Measurements from ENCODE around the gene DUSP1. TPM values are rescaled to one million over a fixed set of nuclear protein-coding genes. Genes with fewer than 3 reads are reported as not detected.

Gene DUSP1
- total RNA-seq, 1 donor from 2014 or later = 50.9 TPM

GRCh38 chr5:172758077-172758833, 12.7 kb downstream of the DUSP1 start:
- Mint-ChIP-seq H3K9me3 (peaks cover 9% of the 10 kb centered on the region), H3K4me3 (no peak overlapping the region), H3K27me3 (peaks cover 4% of the 10 kb centered on the region), H3K4me1 (ENCODE audit: unreplicated experiment) (peaks cover 14% of the 10 kb centered on the region), H3K36me3 (no peaks in the 10 kb centered on the region), H3K27ac (no peak overlapping the region)
- no peak for TF ChIP-seq CTCF (conservative IDR thresholded peaks at IDR 0.05)
- no peak for DNase-seq (ENCODE audit: extremely low spot score, unreplicated experiment)

DNA sequence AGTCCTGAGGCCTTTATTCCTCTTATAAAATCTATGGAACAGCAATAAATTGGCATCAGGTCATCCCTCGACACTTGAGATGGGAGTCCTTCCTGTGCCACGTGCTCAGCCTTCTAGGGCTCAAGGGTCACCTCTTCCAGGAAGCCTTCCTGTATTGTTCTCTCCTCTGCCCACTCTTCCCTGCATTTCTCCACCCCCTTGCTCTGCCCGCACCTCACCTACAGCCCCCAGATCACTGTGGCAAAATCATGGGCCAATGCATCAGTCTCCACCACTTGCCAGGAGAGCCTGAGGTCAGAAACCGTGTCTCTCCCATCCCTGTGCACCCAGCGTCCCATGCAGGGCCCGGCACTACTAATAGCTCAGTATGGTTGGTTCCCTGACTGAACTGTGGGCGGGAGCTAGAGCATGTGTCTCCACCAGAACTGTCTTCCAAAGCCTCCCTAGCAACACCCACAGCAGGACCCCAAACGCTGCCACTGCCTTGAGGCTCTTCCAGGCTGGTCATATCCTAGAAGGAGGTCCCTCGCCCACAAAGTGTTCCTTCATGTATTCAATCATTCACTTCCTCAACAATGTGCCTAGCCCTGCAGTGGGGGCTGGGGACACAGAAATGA, 13.5 kb downstream of the DUSP1 start:
- no peak for TF ChIP-seq CTCF (conservative IDR thresholded peaks at IDR 0.05)
- no peak overlapping the region for H3K4me3 Mint-ChIP-seq
- H3K4me1 Mint-ChIP-seq (ENCODE audit: unreplicated experiment) = peaks cover 14% of the 10 kb centered on the region
- no peak overlapping the region for H3K27ac Mint-ChIP-seq
- DNase-seq (ENCODE audit: extremely low spot score, unreplicated experiment) = no peak
- H3K36me3 Mint-ChIP-seq = no peaks in the 10 kb centered on the region
- peaks cover 9% of the 10 kb centered on the region for H3K9me3 Mint-ChIP-seq
- H3K27me3 Mint-ChIP-seq = peaks cover 4% of the 10 kb centered on the region

GRCh38 chr5:172756764-172757393, 14.1 kb downstream of the DUSP1 start:
- Mint-ChIP-seq H3K9me3 (peaks cover 9% of the 10 kb centered on the region), H3K27me3 (peaks cover 4% of the 10 kb centered on the region), H3K4me3 (no peak overlapping the region), H3K4me1 (ENCODE audit: unreplicated experiment) (peaks cover 14% of the 10 kb centered on the region), H3K27ac (no peak overlapping the region), H3K36me3 (no peaks in the 10 kb centered on the region)
- no peak for TF ChIP-seq CTCF (conservative IDR thresholded peaks at IDR 0.05)
- no peak for DNase-seq (ENCODE audit: extremely low spot score, unreplicated experiment)

- peaks cover under 1% of the 10 kb centered on the region for H3K9me3 Mint-ChIP-seq
- no peaks in the 10 kb centered on the region for H3K36me3 Mint-ChIP-seq
- H3K27me3 Mint-ChIP-seq = peaks cover 4% of the 10 kb centered on the region
- TF ChIP-seq CTCF (conservative IDR thresholded peaks at IDR 0.05) = no peak
- no peak for DNase-seq (ENCODE audit: extremely low spot score, unreplicated experiment)
- H3K27ac Mint-ChIP-seq = no peak overlapping the region
- H3K4me3 Mint-ChIP-seq = no peak overlapping the region
- H3K4me1 Mint-ChIP-seq (ENCODE audit: unreplicated experiment) = peaks cover 20% of the 10 kb centered on the region
These were observed 16.2 kb downstream of the DUSP1 start for GRCh38 chr5:172754596-172755356.

DNA sequence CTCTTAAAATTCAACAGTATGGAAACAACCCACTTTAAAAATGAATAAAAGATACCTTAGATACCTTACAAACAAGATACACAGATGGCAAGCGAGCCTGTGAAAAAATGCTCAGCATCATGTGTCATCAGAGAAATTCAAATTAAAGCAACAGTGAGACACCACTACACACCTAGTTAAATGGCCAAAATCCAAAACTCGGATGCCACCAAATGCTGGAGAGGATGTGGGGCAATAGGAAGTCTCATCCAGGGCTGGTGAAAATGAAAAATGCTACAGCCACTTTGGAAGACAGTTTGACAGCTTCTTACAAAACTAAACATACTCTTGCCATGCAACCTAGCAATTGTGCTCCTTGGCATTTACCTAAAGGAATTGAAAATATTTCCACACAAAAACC, 17.9 kb downstream of the DUSP1 start:
- no peak overlapping the region for H3K27ac Mint-ChIP-seq
- no peaks in the 10 kb centered on the region for H3K36me3 Mint-ChIP-seq
- H3K27me3 Mint-ChIP-seq = peaks cover 4% of the 10 kb centered on the region
- no peaks in the 10 kb centered on the region for H3K9me3 Mint-ChIP-seq
- peaks cover 12% of the 10 kb centered on the region for H3K4me1 Mint-ChIP-seq (ENCODE audit: unreplicated experiment)
- no peak for TF ChIP-seq CTCF (conservative IDR thresholded peaks at IDR 0.05)
- no peak for DNase-seq (ENCODE audit: extremely low spot score, unreplicated experiment)
- no peak overlapping the region for H3K4me3 Mint-ChIP-seq

Data from type B pancreatic cell (in vitro differentiated cells).